Stimulated activated CD8-positive, alpha-beta memory T cell treated with anti-CD3 and anti-CD28 coated beads, Interleukin-4, amount 100 ng/mL, for 1 hour (primary cell): ENCODE measurements around the gene DNAJC4.
"Not testable (repeated sequence)": the region's sequence is repeated elsewhere in the genome, so short reads cannot be mapped to it uniquely, and the experiment has no call there.

Experiments used
- DNase-seq, 2 donors: peaks; one replicate each; pipeline ENCODE4 v3.0.0-alpha.2; 2020; ENCODE audit warnings: low read depth in 2 of 2, low spot score in 1 of 2

The DNAJC4 gene

DNA sequence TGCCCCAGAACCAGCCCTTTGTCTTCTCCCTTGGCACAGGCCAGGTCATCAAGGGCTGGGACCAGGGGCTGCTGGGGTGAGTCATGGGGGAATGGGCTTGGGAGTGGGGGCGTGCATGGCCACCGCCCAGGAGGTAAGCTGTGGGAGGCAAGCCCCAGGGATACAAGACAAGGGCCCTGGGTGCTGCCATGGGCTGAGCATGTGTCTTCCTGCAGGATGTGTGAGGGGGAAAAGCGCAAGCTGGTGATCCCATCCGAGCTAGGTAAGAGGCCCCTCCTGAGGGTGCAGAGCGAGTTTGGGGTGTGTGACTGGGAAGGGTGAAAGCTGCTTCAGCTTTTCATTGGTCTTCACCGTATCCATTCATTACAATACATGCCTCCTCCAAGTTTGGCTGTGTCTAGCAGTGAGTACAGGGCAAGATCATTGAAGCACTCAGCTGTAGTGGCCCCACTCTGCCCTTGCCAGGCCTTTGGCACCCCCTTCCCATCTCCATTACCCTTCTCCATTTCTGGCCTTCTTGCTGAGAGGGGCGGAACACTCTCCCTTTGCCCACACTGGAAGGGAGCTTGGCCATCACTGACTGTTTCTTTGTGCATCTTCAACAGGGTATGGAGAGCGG lies 13.0 kb downstream of the DNAJC4 start:
- DNase-seq: no peak

DNA sequence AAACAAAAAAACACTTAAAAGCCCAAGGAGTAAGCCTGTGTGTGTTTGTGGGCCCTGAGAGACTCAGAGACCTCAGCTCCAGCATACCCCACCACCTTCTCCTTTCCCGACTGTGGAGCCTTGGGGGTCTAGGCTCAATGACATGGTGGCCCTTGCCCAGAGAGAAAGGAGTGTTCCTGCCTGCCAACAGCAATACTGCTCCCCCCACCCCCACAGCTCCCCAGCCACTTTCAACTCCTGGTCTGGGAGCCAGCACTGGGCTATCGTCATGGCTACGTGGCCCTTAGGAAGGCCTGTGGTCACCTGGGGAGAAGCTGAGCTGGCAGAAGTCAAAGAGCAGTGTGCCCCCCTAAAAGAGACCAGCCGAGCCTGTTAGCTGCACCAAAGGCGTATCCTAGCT lies 13.8 kb downstream of the DNAJC4 start:
- no peak for DNase-seq

DNA sequence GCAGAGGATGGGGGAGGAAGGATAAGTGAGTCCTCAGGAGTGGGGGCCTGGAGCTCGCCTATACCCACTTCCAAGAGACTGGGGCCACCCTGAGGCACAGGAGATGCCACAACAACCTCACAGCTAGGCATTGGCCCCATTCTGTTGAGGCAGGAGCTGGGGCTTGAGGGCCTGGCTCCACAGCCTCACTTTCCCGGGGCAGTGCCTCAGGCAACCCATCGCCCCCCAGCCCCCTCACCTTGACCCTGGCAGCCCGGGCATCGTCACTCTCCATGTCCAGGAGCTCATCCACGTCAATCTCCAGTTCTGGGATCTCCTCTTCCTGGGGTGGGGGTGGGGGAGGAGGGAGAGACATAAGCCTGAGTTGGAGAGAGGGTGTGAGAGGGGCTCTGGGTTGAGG lies 14.6 kb downstream of the DNAJC4 start:
- no peak for DNase-seq

DNA sequence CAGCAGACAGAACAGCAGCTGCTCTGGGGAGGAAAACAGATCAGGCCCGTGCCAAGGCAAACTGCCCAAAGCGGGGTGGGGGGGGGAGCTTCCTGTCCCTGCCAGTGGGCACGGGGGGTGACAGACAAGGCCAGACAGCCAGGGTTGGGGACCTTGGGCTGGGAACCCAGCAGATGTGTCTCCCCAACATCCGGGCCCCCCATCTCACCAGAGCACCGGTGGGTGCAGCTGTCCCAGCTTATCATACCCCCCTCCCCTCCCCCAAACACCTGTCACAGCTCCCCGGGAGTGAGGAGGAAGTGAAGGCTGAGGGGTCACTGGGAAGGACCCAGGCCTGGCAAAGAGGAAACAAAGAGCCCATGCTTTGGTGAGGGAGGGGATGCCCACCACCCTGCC lies 15.1 kb downstream of the DNAJC4 start:
- no peak for DNase-seq

GRCh38 chr11:64245797-64246620 lies 15.7 kb downstream of the DNAJC4 start:
- peak in 1 of 2 donors; percentile 39 for DNase-seq

- not testable (repeated sequence) for DNase-seq
Measured at GRCh38 chr11:64246621-64246870, 16.2 kb downstream of the DNAJC4 start.

DNA sequence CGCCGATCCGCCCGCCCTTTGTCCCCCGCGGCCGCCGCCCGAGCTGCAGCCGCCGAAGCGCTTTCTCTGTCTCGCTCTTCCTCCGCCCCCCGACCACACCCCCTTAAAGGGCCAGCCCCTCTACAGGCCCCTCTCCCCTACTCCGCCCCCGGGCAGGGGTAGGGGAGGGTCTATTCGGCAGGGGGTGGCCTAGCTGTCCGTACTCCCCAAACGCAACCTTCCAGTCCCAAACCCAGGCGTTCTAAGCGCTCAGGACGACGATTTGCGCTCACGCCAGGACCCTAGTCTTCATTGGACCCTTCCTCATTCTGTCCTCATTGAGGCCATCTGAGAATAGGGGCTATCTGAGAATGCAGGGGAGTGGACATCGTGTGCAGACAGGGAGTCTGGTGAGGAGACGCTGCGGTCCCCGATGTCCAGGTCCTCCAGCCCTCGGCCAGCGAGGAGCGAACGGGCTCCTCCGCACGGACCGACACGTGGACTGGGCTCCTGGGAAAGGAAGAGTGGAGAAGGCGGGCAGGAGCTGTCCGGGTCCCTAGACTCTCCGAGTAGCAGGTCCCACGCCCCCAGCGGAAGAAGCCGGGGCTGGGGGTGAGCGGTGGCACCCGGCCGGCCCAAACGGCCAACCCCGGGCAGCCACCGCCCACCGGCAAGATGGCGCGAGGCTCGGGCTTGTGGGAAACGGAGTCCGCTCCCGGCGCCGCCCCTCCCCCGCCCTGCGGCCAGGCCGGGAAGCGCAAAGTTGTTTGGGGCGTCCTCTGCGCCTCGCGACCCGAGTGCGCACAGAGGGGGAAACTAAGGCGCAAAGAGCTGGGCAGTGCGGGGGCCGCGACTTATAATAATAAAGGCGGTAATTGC lies 16.8 kb downstream of the DNAJC4 start, which contains the start of gene PPP1R14B:
PPP1R14B (minus strand) TSS at position 73 of the 858 bp plus-strand sequence. CDS start 270 bp downstream, outside the sequence.
- DNase-seq: no peak

GRCh38 chr11:64247729-64248531 lies 17.6 kb downstream of the DNAJC4 start:
- no peak for DNase-seq

DNA sequence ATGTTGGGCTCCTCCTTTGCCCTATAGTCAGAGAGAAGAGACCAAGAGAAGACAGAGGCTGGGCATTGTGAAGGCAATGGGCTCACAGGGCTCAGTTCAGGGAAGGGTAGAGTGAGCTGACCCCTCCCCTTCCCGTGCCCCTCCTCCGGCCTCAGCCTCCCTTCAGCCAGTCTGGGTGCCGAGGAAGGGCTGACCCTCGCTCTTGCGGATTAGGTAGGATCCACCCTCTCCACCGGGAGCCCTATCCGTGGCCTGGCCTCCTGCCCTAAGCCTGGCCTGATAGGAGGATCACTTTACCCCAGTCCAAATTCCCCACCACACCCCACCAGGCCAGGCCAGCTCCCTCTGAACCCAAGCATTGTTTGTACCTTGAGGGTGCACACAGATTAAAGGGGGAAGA lies 18.2 kb downstream of the DNAJC4 start:
- no peak for DNase-seq

GRCh38 chr11:64249038-64249437 lies 18.7 kb downstream of the DNAJC4 start:
- no peak for DNase-seq

GRCh38 chr11:64249563-64250414 lies 19.4 kb downstream of the DNAJC4 start:
- DNase-seq: no peak

- DNase-seq: no peak
Measured at GRCh38 chr11:64250415-64251015, 20.2 kb downstream of the DNAJC4 start.

- DNase-seq: no peak
Measured at GRCh38 chr11:64251016-64251752, 20.8 kb downstream of the DNAJC4 start, which contains the start of gene PLCB3. TSS of gene PLCB3 (plus strand) at chr11:64251530. CDS start at chr11:64251650, 120 bp downstream.

- no peak for DNase-seq
Measured at GRCh38 chr11:64251753-64252002, 21.3 kb downstream of the DNAJC4 start.

DNA sequence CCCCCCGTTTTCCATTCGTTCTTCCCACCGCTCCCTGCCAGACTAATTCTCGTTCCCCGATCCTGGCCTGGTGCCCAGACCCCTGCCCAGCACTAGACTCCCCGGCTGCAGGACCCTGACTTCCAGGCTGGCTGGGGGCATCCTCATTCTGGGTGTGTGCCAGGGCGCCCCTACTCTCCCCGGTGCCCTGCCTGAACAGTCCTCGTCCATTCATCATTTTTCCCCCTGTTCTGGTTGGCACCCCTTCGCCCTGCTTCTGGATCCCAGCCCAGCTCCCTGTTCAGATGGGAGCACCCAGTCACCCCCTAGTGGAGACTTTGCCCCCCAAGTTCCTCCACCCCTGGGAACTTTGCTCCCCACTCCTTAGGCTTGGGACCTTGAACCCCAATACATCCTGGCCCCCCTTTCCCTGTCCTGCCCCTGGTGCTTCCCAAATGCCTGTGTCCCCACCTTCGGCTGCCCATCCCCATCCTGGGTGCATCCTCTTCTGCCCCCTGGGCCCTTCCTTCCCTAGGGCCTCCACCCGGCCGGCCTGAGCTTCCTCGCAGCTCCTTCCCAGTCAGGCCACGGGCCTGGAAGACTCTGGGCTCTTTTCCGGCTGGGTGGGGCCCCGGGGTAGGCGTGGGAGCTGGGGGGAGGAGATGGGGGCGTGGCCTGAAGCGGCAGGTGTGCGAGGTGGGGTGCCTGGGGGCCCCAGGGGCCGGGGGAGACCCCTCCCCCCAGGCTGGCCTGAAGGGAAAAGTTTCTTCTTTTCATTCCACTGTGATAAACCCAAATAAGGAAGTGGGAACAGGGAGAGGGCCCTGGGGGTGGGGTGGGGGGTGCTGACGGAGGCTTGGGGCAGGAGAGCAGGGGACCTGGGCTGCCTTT lies 21.9 kb downstream of the DNAJC4 start:
- DNase-seq: no peak

DNA sequence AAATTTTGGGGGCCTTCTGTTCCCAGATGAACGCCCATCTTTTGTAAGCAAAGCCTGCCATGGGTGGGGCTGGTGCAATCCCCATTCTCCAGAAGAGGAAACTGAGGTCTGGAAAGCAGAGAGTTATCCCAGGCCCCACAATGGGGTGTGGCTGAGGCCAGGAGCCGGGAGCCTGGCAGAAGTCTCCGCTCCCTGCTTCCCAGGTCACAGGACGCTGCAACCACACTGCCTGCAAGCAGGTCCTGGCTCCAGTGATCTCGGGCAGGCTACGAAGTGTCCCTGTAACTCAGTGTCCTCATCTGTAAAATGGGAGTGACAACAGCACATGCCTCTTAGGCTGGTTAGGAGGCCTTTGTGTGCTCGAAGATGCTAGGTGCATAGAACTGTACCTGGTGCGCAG lies 22.7 kb downstream of the DNAJC4 start:
- DNase-seq: no peak

GRCh38 chr11:64253481-64253880 lies 23.1 kb downstream of the DNAJC4 start:
- DNase-seq: no peak

DNA sequence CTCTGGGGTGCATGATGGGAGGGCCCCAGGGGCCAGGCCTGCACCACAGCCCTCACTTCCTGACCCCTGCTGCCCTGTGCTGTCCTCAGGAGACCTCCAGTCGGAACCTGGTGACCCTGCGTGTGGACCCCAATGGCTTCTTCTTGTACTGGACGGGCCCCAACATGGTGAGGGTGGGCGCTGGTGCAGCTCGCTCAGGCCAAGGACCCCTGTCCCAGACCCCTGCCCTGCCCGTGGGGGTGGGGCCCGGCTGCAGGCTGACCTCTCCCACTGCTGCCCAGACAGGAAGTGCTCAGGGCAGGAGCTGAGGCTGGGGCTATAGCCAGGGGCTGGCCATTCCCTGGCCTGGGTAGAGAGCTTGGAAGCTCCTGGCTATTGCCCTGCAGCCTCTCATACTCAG lies 24.0 kb downstream of the DNAJC4 start:
- DNase-seq: no peak
